Epithelial cell of proximal tubule (primary cell): Measurements from ENCODE around the gene TMC1. TPM values are rescaled to one million over a fixed set of nuclear protein-coding genes. Genes with fewer than 3 reads are reported as not detected.
"Not testable (repeated sequence)": the region's sequence is repeated elsewhere in the genome, so short reads cannot be mapped to it uniquely, and the experiment has no call there.

Experiments
- DNase-seq: peaks from one replicate; pipeline ENCODE4 v3.0.0-alpha.2; 2011; ENCODE audit warnings: low read depth
- H3K4me3 ChIP-seq: 2 replicates; pipeline ENCODE4 v1.5.1; 2011; ENCODE audit warnings: low read depth, mild to moderate bottlenecking, low read length
- total RNA-seq: library from RNA; depleted of rRNA; stranded (reverse); fragments of >200 nt; gene quantifications from 2 replicates; pipeline ENCODE4 v1.2.3, GENCODE V29; 2015
- TF ChIP-seq, protein P1 (sequence below): conservative IDR thresholded peaks from 2 replicates; pipeline ENCODE4 v1.5.1; 2012; ENCODE audit warnings: low read depth, mild to moderate bottlenecking, low read length

TMC1 gene
- not detected in 2 replicates for total RNA-seq

DNA sequence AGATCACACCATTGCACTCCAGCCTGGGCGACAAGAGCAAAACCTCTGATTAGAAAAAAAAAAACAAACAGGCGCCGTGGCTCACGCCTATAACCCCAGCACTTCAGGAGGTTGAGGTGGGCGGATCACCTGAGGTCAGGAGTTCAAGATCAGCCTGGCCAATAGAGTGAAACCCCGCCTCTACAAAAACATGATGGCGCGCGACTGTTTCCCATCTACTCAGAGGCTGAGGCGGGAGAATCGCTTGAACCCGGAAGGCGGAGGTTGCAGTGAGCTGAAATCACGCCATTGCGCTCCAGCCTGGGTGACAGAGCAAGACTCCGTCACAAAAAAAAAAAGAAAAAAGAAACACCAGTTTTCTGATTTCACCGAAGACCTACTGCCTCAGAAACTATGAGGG lies at the start of gene TMC1:
Gene TMC1, plus strand, starts transcription at position 193 of the 400 bp plus-strand sequence. CDS start 127,041 bp downstream, outside the sequence.
- DNase-seq: not testable (repeated sequence)

DNA sequence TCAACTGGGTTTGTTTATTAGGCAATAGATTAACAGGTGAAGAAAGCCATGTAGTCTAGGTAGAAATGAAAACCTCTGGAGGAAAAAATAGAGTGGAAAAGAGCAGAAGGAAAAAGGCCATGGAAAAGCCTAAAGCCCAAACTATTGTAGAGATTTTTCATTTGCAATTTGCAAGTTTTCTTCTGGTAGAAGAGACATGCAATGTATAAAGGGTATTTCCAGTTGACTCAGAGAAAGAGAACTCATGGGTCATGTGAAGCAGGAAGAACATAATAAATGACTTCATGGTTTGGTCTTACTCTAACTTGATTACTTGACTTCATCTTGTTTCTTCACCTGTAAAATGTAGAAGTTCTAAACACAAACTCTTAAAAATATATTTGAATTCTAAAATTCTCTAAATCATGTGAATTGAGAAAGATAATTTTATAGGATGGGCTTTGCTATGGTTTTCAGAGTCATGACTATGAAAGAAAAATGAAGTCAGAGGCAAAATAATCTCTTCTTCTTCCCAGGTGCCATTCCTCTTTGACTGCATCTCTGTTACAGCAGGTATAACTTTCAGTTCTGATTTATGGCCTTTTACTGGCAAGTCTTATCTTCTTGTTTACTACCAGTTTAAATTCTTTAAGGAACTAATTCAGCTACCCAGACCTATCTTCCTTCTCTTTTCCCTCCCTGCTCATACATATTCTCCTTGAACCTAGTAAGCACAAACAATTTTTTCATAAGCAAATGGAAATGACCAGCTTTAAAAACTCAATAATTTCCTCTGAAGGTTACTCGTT lies 47.7 kb upstream of the TMC1 start:
- TF ChIP-seq, protein P1, sequence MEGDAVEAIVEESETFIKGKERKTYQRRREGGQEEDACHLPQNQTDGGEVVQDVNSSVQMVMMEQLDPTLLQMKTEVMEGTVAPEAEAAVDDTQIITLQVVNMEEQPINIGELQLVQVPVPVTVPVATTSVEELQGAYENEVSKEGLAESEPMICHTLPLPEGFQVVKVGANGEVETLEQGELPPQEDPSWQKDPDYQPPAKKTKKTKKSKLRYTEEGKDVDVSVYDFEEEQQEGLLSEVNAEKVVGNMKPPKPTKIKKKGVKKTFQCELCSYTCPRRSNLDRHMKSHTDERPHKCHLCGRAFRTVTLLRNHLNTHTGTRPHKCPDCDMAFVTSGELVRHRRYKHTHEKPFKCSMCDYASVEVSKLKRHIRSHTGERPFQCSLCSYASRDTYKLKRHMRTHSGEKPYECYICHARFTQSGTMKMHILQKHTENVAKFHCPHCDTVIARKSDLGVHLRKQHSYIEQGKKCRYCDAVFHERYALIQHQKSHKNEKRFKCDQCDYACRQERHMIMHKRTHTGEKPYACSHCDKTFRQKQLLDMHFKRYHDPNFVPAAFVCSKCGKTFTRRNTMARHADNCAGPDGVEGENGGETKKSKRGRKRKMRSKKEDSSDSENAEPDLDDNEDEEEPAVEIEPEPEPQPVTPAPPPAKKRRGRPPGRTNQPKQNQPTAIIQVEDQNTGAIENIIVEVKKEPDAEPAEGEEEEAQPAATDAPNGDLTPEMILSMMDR: no peak
- H3K4me3 ChIP-seq: no peak overlapping the region
- peak; percentile 86 for DNase-seq

More for the DNA sequence above, at the start of gene TMC1:
- not testable (repeated sequence) for H3K4me3 ChIP-seq

DNA sequence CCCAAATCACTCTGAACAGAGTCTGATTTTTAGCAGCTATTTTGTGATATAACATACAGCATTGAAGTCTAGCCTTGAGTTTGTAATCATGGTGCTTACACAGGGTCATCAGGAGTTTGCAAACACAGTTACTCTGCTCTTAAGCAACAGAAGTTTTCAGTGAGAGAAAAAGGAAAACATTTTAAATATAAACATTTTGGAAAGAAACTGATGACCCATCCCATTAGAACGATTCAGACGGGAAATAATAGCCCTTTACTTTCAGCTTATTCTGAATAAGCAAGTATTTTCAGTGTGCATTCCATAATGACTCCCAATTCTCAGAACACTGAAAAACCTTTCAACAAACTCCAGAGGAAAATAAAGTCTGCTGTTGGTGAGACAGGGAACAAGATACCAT lies 46.7 kb upstream of the TMC1 start:
- DNase-seq: no peak
- H3K4me3 ChIP-seq: no peak overlapping the region
- TF ChIP-seq, protein P1: no peak

DNA sequence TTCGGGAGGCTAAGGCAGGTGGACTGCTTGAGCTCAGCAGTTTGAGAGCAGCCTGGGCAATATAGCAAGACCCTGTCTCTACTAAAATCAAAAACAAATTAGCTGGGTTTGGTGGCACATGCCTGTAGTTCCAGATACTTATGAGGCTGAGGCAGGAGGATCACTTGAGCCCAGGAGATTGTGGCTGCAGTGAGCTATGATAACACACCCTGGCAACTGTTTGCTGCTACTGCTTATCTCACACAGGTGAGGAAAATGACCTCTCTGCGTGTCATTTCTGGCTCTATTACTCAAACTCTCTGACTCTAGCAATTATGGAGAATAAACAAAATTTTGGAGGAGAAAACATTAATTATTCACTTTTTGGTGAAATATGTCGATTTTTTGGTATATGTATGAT lies 45.3 kb upstream of the TMC1 start:
- DNase-seq: no peak
- TF ChIP-seq, protein P1: no peak
- H3K4me3 ChIP-seq: no peak overlapping the region

DNA sequence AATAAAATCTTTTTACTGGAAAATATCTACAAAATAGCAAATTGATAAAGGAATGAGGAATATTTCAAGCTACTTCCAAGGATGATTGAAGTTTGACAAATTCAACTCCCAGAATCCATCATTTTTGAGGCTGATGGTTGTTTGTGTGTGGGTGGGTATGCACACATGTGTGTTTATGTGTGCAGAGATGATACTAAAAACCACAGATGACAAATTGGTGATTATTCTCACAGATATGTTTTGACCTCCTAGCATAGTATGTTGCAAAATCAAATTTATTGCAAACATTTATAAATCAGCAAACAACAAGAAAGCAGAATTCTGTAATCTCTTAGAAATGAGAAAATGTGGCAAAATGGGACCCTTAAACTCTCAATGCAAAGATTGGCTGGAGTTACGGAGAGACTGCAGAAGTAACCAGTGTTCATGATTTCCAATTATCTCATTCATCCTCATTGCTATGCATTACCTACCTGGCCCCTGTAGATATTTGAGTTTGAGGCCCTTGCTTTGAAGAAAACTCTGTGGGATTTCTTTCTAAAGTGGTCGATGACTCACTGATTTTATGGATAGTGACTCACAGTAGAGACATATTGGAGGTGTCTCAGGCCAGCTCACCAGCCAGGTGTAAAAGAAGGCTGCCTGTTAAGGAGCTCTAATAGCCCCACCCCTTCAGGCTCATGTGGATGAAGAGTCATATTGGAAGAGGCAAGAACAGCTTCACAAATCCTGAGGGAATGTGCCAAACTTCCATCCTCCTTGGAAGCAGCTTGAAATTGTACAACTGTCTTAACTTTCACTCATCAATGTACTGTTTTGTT lies 44.6 kb upstream of the TMC1 start:
- DNase-seq: peak; percentile 83
- no peak overlapping the region for H3K4me3 ChIP-seq
- TF ChIP-seq, protein P1: no peak

DNA sequence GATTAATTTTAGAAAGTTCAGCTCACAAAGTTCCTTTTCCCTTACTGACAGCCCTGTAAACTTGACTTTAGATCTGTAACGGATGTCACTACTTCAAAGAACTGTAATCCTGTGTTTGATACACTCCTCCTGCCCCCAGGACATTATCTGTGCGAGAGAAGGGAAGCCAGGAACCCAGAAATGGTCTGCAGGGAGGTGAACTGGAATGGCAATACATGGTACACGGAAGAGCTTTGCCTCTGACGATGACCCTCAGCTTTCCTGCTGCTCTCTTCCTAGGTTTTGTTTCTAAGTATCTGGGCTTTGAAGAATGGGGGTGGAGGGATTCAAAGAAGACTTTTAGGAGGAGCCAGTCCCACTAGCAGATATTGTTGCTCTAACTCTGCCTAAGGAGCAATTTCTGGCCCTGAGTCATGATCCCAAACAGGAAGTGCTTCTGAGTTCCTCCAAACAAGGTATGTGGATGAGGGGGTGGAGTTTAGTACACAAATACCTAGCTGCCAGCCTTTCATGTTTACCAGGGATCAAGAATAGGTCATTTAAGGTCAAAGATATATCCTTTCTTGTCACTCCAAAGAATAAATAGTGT lies 43.4 kb upstream of the TMC1 start:
- DNase-seq: peak; percentile 83
- no peak overlapping the region for H3K4me3 ChIP-seq
- TF ChIP-seq, protein P1: no peak

DNA sequence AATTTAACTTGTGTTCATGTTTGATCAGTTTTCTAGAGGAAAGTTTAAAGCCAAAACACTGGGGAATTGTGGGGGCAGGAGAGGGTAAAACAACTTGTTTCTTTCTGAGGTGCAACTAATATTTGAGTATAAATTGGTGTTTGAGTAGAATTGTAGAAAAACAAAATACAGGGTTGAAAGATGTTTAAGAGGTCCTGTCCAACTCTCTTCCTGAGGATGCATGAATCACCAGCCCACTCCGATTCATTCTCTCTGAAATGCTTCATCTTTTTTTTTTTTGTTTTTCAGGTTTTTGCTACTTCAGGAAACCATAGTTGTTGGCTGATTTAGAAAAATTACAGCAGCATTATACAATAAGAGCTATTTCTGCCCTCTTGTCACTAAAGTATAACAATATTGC lies 42.4 kb upstream of the TMC1 start:
- H3K4me3 ChIP-seq: no peak overlapping the region
- no peak for DNase-seq
- TF ChIP-seq, protein P1: no peak

DNA sequence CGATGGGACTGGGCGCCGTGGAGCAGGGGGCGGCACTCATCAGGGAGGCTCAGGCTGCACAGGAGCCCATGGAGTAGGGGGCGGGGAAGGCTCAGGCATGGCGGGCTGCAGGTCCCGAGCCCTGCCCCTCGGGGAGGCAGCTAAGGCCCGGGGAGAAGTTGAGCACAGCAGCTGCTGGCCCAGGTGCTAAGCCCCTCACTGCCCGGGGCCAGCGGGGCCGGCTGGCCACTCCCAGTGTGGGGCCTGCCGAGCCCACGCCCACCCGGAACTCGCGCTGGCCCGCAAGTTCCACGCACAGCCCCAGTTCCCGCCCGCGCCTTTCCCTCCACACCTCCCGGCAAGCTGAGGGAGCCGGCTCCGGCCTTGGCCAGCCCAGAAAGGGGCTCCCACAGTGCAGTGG lies 41.1 kb upstream of the TMC1 start:
- H3K4me3 ChIP-seq, DNase-seq: not testable (repeated sequence)
